Measurements from ENCODE around the gene BOC.

- no peak for TF ChIP-seq CTCF (IDR thresholded peaks at IDR 0.05)
- TF ChIP-seq POLR2AphosphoS5 (IDR thresholded peaks at IDR 0.05; ENCODE audit: insufficient read depth in 1 of 2, low read depth in 1 of 2), result no peak
- TF ChIP-seq POLR2A (IDR thresholded peaks at IDR 0.05), result no peak
Measured at GRCh38 chr3:113263020-113263419, 51.7 kb downstream of the BOC start.
